Left renal pelvis (tissue), 4 donors: ENCODE data around the gene PDE6B. TPM values are rescaled to one million over a fixed set of nuclear protein-coding genes. Genes with fewer than 3 reads are reported as not detected.
A peak's percentile ranks its signal among the peaks of the same experiment; 100 is the strongest.
"Not testable (repeated sequence)": the region's sequence is repeated elsewhere in the genome, so short reads cannot be mapped to it uniquely, and the experiment has no call there.

ENCODE experiments used
- DNase-seq, 4 donors: peaks; one replicate each; pipeline ENCODE4 v3.0.0-alpha.2; 2013; ENCODE audit warnings: low read depth in 4 of 4, low spot score in 3 of 4
- polyA plus RNA-seq, 4 donors: library from polyadenylated mRNA; unstranded; fragments of 120-200 nt; gene quantifications; one replicate each; pipeline ENCODE4 v1.2.1, GENCODE V29; 2013; ENCODE audit not compliant: insufficient read length in 4 of 4

Gene PDE6B
- polyA plus RNA-seq, 4 donors, result 10.7 to 48.6 (median 34.6) TPM

- no peak for DNase-seq
Observed at GRCh38 chr4:666822-667544, 41.6 kb downstream of the PDE6B start.

GRCh38 chr4:667545-667925 lies 42.2 kb downstream of the PDE6B start:
- no peak for DNase-seq

- not testable (repeated sequence) for DNase-seq
Observed at GRCh38 chr4:668219-668618, 42.8 kb downstream of the PDE6B start.

- DNase-seq, result not testable (repeated sequence)
Observed at GRCh38 chr4:669806-670559, 44.6 kb downstream of the PDE6B start.

- no peak for DNase-seq
Observed at GRCh38 chr4:671769-672168, 46.4 kb downstream of the PDE6B start.

- no peak for DNase-seq
Observed at GRCh38 chr4:673349-674091, 48.1 kb downstream of the PDE6B start.

- peak; percentile 93 to 97 (median 94) for DNase-seq
Observed at GRCh38 chr4:674172-675035, 49.0 kb downstream of the PDE6B start, which contains the start of the genes ATP5ME and MYL5. Gene ATP5ME (minus strand): TSS chr4:674276. CDS start chr4:674247, 29 bp downstream. Gene MYL5 (plus strand): TSS chr4:674542. CDS start chr4:678027, 3,485 bp downstream.

GRCh38 chr4:675036-675882 lies 49.9 kb downstream of the PDE6B start:
- DNase-seq, result no peak

GRCh38 chr4:675980-676870 lies 50.9 kb downstream of the PDE6B start:
- DNase-seq, result no peak

GRCh38 chr4:676871-677235 lies 51.5 kb downstream of the PDE6B start:
- no peak for DNase-seq

- DNase-seq, result no peak
Observed at GRCh38 chr4:677431-678293, 52.3 kb downstream of the PDE6B start.

- DNase-seq, result no peak
Observed at GRCh38 chr4:678331-679103, 53.1 kb downstream of the PDE6B start.

- no peak for DNase-seq
Observed at GRCh38 chr4:679104-679481, 53.7 kb downstream of the PDE6B start.

GRCh38 chr4:679629-680028 lies 54.3 kb downstream of the PDE6B start:
- no peak for DNase-seq

GRCh38 chr4:680091-680490 lies 54.7 kb downstream of the PDE6B start:
- DNase-seq, result no peak

- no peak for DNase-seq
Observed at GRCh38 chr4:680551-680927, 55.2 kb downstream of the PDE6B start.
